Measurements from ENCODE around the gene ORM1. TPM values are rescaled to one million over a fixed set of nuclear protein-coding genes. Genes with fewer than 3 reads are reported as not detected.
A peak's percentile ranks its signal among the peaks of the same experiment; 100 is the strongest.

The ORM1 gene
- total and polyA plus RNA-seq, 10 of the 15 experiments (the other 5 are each of a cell fraction or from before 2014, with no cell fraction given) = 4.4 TPM; not detected in 9

GRCh38 chr9:114372921-114373448, 50.1 kb downstream of the ORM1 start (continued):
- no peak for TF ChIP-seq STAT3 (IDR thresholded peaks at IDR 0.05; ENCODE audit: low read depth, low read length)
- peak; percentile 83 for TF ChIP-seq GATAD2B (conservative IDR thresholded peaks at IDR 0.05; ENCODE audit: low read depth)
- TF ChIP-seq PKNOX1 (IDR thresholded peaks at IDR 0.05) = no peak
- TF ChIP-seq DPF2 (IDR thresholded peaks at IDR 0.05) = peak; percentile 90
- TF ChIP-seq SMARCA5 (IDR thresholded peaks at IDR 0.05) = no peak
- TF ChIP-seq TCF7 (IDR thresholded peaks at IDR 0.05; ENCODE audit: borderline replicate concordance) = no peak
- TF ChIP-seq, protein P1, sequence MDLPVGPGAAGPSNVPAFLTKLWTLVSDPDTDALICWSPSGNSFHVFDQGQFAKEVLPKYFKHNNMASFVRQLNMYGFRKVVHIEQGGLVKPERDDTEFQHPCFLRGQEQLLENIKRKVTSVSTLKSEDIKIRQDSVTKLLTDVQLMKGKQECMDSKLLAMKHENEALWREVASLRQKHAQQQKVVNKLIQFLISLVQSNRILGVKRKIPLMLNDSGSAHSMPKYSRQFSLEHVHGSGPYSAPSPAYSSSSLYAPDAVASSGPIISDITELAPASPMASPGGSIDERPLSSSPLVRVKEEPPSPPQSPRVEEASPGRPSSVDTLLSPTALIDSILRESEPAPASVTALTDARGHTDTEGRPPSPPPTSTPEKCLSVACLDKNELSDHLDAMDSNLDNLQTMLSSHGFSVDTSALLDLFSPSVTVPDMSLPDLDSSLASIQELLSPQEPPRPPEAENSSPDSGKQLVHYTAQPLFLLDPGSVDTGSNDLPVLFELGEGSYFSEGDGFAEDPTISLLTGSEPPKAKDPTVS (IDR thresholded peaks at IDR 0.05; ENCODE audit: low read depth, low read length) = no peak
- no peak for TF ChIP-seq ZNF274 (IDR thresholded peaks at IDR 0.05; ENCODE audit: insufficient read depth, insufficient read length)
- TF ChIP-seq, protein P2, sequence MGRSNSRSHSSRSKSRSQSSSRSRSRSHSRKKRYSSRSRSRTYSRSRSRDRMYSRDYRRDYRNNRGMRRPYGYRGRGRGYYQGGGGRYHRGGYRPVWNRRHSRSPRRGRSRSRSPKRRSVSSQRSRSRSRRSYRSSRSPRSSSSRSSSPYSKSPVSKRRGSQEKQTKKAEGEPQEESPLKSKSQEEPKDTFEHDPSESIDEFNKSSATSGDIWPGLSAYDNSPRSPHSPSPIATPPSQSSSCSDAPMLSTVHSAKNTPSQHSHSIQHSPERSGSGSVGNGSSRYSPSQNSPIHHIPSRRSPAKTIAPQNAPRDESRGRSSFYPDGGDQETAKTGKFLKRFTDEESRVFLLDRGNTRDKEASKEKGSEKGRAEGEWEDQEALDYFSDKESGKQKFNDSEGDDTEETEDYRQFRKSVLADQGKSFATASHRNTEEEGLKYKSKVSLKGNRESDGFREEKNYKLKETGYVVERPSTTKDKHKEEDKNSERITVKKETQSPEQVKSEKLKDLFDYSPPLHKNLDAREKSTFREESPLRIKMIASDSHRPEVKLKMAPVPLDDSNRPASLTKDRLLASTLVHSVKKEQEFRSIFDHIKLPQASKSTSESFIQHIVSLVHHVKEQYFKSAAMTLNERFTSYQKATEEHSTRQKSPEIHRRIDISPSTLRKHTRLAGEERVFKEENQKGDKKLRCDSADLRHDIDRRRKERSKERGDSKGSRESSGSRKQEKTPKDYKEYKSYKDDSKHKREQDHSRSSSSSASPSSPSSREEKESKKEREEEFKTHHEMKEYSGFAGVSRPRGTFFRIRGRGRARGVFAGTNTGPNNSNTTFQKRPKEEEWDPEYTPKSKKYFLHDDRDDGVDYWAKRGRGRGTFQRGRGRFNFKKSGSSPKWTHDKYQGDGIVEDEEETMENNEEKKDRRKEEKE (IDR thresholded peaks at IDR 0.05) = no peak
- no peak for TF ChIP-seq NFXL1 (IDR thresholded peaks at IDR 0.05; ENCODE audit: borderline replicate concordance)
- TF ChIP-seq POLR2A (IDR thresholded peaks at IDR 0.05; ENCODE audit: low read depth, low read length) = peak; percentile 83
- TF ChIP-seq WRNIP1 (IDR thresholded peaks at IDR 0.05; ENCODE audit: borderline replicate concordance, low read depth, low read length) = no peak
- peak in 1 of 2 experiments; percentile 78; a peak in 1 of 4 replicates for TF ChIP-seq CEBPB (IDR thresholded peaks at IDR 0.05; ENCODE audit: borderline replicate concordance in 1 of 2, low read depth in 2 of 2, low read length in 2 of 2)
- TF ChIP-seq, protein P3, sequence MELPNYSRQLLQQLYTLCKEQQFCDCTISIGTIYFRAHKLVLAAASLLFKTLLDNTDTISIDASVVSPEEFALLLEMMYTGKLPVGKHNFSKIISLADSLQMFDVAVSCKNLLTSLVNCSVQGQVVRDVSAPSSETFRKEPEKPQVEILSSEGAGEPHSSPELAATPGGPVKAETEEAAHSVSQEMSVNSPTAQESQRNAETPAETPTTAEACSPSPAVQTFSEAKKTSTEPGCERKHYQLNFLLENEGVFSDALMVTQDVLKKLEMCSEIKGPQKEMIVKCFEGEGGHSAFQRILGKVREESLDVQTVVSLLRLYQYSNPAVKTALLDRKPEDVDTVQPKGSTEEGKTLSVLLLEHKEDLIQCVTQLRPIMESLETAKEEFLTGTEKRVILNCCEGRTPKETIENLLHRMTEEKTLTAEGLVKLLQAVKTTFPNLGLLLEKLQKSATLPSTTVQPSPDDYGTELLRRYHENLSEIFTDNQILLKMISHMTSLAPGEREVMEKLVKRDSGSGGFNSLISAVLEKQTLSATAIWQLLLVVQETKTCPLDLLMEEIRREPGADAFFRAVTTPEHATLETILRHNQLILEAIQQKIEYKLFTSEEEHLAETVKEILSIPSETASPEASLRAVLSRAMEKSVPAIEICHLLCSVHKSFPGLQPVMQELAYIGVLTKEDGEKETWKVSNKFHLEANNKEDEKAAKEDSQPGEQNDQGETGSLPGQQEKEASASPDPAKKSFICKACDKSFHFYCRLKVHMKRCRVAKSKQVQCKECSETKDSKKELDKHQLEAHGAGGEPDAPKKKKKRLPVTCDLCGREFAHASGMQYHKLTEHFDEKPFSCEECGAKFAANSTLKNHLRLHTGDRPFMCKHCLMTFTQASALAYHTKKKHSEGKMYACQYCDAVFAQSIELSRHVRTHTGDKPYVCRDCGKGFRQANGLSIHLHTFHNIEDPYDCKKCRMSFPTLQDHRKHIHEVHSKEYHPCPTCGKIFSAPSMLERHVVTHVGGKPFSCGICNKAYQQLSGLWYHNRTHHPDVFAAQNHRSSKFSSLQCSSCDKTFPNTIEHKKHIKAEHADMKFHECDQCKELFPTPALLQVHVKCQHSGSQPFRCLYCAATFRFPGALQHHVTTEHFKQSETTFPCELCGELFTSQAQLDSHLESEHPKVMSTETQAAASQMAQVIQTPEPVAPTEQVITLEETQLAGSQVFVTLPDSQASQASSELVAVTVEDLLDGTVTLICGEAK (IDR thresholded peaks at IDR 0.05; ENCODE audit: borderline replicate concordance) = peak; percentile 80; the same call in 1 of the 2 replicates
- 0 out of 2 replicates have a peak, but pooled peaks have one; percentile 45 for TF ChIP-seq BACH1 (IDR thresholded peaks at IDR 0.05; ENCODE audit: borderline replicate concordance)
- TF ChIP-seq BHLHE40 (IDR thresholded peaks at IDR 0.05; ENCODE audit: borderline replicate concordance in 1 of 2, low read depth in 2 of 2, low read length in 1 of 2) = peak; percentile 71 to 75; a peak in 3 of 4 replicates
- TF ChIP-seq NR2C2 (IDR thresholded peaks at IDR 0.05; ENCODE audit: borderline replicate concordance, control insufficient read depth, insufficient read length, low read depth) = no peak
- TF ChIP-seq IRF4 (IDR thresholded peaks at IDR 0.05; ENCODE audit: low read depth, low read length) = peak; percentile 65
- no peak for TF ChIP-seq ATF2 (IDR thresholded peaks at IDR 0.05; ENCODE audit: low read length)

Data from GM12878 (cell line).